ENCODE results near the gene MLN. TPM values are rescaled to one million over a fixed set of nuclear protein-coding genes. Genes with fewer than 3 reads are reported as not detected.

MLN gene
- polyA plus RNA-seq, 1 donor from 2014 or later: not detected

GRCh38 chr6:33749401-33749800 is 54.4 kb downstream of the MLN start:
- Histone ChIP-seq H3F3A (ENCODE audit: insufficient read depth, low read length, poor library complexity, severe bottlenecking) (no peaks in the 10 kb centered on the region), H3K27me3 (ENCODE audit: insufficient read depth, low read depth, low read length) (no peaks in the 10 kb centered on the region), H3K27ac (ENCODE audit: low read length) (no peak overlapping the region), H3K36me3 (ENCODE audit: insufficient read depth, low read length) (no peaks in the 10 kb centered on the region), H4K20me1 (ENCODE audit: insufficient read depth) (no peaks in the 10 kb centered on the region), H3K4me2 (ENCODE audit: low read length) (no peak overlapping the region), H2AFZ (ENCODE audit: low read depth, low read length) (no peak overlapping the region), H3K4me3 (ENCODE audit: low read length) (no peak overlapping the region), H3K9me2 (ENCODE audit: insufficient read depth, low read length) (no peaks in the 10 kb centered on the region), H3K79me2 (replicated peaks; ENCODE audit: insufficient read depth, low read length) (no peaks in the 10 kb centered on the region), H3K9ac (ENCODE audit: low read length) (no peak overlapping the region), H3K9me3 (ENCODE audit: low read length) (no peaks in the 10 kb centered on the region)
- TF ChIP-seq REST (IDR thresholded peaks at IDR 0.05; ENCODE audit: borderline replicate concordance): no peak
- no peak for TF ChIP-seq SMC3 (conservative IDR thresholded peaks at IDR 0.05; ENCODE audit: poor library complexity)
- TF ChIP-seq EP300 (conservative IDR thresholded peaks at IDR 0.05; ENCODE audit: poor library complexity, severe bottlenecking): no peak
- no peak for TF ChIP-seq EZH2 (IDR thresholded peaks at IDR 0.05; ENCODE audit: borderline replicate concordance, insufficient read depth, low read length, poor library complexity, severe bottlenecking)
- TF ChIP-seq POLR2AphosphoS5 (IDR thresholded peaks at IDR 0.05): no peak
- no peak for TF ChIP-seq RAD21 (conservative IDR thresholded peaks at IDR 0.05)
- TF ChIP-seq TAF1 (IDR thresholded peaks at IDR 0.05; ENCODE audit: low read depth): no peak
- no peak for TF ChIP-seq CTCF (IDR thresholded peaks at IDR 0.05; ENCODE audit: poor library complexity, severe bottlenecking)
- no peak for TF ChIP-seq MXI1 (conservative IDR thresholded peaks at IDR 0.05; ENCODE audit: poor library complexity, severe bottlenecking)

- Histone ChIP-seq H3K4me2 (ENCODE audit: low read length) (no peak overlapping the region), H3K9ac (ENCODE audit: low read length) (no peak overlapping the region), H3K4me3 (ENCODE audit: low read length) (no peak overlapping the region), H3F3A (ENCODE audit: insufficient read depth, low read length, poor library complexity, severe bottlenecking) (no peaks in the 10 kb centered on the region), H3K79me2 (replicated peaks; ENCODE audit: insufficient read depth, low read length) (no peaks in the 10 kb centered on the region), H4K20me1 (ENCODE audit: insufficient read depth) (no peaks in the 10 kb centered on the region), H2AFZ (ENCODE audit: low read depth, low read length) (no peak overlapping the region), H3K9me3 (ENCODE audit: low read length) (no peaks in the 10 kb centered on the region), H3K9me2 (ENCODE audit: insufficient read depth, low read length) (no peaks in the 10 kb centered on the region), H3K27ac (ENCODE audit: low read length) (no peak overlapping the region), H3K36me3 (ENCODE audit: insufficient read depth, low read length) (no peaks in the 10 kb centered on the region), H3K27me3 (ENCODE audit: insufficient read depth, low read depth, low read length) (no peaks in the 10 kb centered on the region)
- TF ChIP-seq RAD21 (conservative IDR thresholded peaks at IDR 0.05) (no peak), EP300 (conservative IDR thresholded peaks at IDR 0.05; ENCODE audit: poor library complexity, severe bottlenecking) (no peak), POLR2AphosphoS5 (IDR thresholded peaks at IDR 0.05) (no peak), TAF1 (IDR thresholded peaks at IDR 0.05; ENCODE audit: low read depth) (no peak), REST (IDR thresholded peaks at IDR 0.05; ENCODE audit: borderline replicate concordance) (no peak), EZH2 (IDR thresholded peaks at IDR 0.05; ENCODE audit: borderline replicate concordance, insufficient read depth, low read length, poor library complexity, severe bottlenecking) (no peak), MXI1 (conservative IDR thresholded peaks at IDR 0.05; ENCODE audit: poor library complexity, severe bottlenecking) (no peak), SMC3 (conservative IDR thresholded peaks at IDR 0.05; ENCODE audit: poor library complexity) (no peak), CTCF (IDR thresholded peaks at IDR 0.05; ENCODE audit: poor library complexity, severe bottlenecking) (no peak)
These were observed 55.0 kb downstream of the MLN start for GRCh38 chr6:33748841-33749240.

Data from neural cell (in vitro differentiated cells).